HG02763 (cell line): ENCODE measurements around the gene IL4.
"Not testable (repeated sequence)": the region's sequence is repeated elsewhere in the genome, so short reads cannot be mapped to it uniquely, and the experiment has no call there.

Experiments used
- ATAC-seq: cut with Tn5 transposase; IDR thresholded peaks from one replicate; pipeline ENCODE4 v1.9.1; 2021; ENCODE audit warnings: mild to moderate bottlenecking, moderate library complexity; ENCODE audit not compliant: unreplicated experiment

IL4 gene

DNA sequence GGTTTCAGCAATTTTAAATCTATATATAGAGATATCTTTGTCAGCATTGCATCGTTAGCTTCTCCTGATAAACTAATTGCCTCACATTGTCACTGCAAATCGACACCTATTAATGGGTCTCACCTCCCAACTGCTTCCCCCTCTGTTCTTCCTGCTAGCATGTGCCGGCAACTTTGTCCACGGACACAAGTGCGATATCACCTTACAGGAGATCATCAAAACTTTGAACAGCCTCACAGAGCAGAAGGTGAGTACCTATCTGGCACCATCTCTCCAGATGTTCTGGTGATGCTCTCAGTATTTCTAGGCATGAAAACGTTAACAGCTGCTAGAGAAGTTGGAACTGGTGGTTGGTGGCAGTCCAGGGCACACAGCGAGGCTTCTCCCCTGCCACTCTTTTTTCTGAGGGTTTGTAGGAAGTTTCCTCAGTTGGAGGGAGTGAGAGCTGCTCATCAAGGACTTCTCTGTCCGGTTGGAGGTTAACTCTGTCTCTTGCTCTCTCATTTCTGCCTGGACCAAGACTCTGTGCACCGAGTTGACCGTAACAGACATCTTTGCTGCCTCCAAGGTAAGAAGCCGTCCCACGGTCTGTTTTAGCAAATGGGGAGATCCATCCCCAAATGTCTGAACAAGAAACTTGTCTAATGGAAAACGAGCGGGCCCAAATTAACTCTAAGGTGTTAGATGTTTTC, at the start of gene IL4:
Gene IL4 (plus strand): TSS at position 51 of the 692 bp plus-strand sequence. CDS start 62 bp downstream, at position 113.
- ATAC-seq = peak; percentile 3

DNA sequence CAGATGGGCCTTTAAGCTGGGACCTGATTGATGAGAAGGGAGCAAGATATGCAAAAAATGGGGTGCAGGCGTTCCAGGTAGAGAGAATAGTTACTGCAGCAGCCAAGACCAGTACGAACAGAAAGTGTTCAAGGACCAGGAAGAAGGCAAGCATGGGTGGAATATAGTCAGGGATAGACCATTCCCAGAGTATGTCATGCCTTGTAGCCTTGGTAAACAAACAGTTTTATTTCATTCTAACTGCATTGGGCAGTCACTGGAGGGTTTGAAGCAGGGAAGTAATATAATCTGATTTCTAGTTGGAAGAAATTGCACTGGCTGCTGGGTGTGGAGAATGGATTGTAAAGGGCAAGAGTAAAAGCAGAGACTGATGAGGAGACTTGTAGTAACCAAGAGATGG, 46.3 kb upstream of the IL4 start:
- ATAC-seq = no peak

DNA sequence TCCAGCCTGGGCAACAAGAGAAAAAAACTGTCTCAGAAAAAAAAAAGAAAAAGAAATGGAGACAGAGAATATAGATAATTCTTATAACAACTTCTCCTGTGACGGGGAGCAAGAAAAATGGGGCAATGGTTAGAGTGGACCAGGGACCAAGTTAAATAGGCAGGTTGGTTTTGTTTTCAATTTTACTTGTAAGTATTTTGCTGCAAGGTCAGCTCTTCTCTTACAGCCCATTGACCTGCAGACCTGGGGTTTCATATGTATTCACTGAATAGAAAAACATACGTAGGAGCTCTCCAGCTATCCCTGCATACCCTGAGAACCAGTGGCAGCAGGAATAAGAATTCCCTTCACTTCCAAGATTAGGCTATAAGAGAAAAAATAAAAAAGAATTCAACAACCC, 45.0 kb upstream of the IL4 start:
- no peak for ATAC-seq

- ATAC-seq = peak; percentile 45
Measured at GRCh38 chr5:132629230-132629944, 44.4 kb upstream of the IL4 start.

DNA sequence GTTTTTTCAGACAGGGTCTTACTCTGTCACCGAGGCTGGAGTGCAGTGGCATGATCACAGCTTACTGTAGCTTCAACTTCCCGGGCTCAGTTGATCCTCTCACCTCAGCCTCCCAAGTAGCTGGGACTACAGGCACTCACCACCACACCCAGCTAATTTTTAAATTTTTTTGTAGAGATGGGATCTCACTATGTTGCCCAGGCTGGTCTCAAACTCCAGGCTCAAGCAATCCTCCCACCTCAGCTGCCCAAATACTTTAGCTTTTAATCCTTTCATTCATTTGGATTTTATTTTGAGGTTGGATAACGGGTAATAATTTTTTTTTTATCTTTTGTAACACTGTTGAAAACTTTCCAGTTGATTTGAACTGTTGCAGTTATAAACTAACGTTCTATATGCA, 40.2 kb upstream of the IL4 start:
- ATAC-seq = not testable (repeated sequence)

DNA sequence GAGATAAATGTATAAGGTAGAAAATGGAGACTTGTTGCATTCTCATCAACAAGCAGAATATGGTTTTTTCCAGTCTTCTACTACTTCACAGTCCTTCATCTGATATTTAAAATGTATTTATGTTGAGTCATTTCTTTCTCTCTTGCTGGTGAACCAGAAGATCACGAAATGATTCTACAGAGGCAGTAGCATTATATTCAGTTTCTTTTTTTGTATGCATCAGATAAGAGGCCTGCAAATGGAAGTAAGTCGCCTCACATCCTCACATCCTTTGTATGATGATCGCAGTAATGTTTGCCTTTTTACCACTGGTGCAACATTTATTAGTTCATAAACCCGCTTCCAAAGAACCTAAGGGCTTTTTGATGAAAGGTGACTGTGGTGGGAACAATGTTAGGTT, 37.9 kb upstream of the IL4 start:
- ATAC-seq = peak; percentile 30

DNA sequence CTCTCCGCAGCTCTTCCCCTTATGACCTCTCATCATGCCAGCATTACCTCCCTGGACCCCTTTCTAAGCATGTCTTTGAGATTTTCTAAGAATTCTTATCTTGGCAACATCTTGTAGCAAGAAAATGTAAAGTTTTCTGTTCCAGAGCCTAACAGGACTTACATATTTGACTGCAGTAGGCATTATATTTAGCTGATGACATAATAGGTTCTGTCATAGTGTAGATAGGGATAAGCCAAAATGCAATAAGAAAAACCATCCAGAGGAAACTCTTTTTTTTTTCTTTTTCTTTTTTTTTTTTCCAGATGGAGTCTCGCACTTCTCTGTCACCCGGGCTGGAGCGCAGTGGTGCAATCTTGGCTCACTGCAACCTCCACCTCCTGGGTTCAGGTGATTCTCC, 36.5 kb upstream of the IL4 start:
- ATAC-seq = no peak

DNA sequence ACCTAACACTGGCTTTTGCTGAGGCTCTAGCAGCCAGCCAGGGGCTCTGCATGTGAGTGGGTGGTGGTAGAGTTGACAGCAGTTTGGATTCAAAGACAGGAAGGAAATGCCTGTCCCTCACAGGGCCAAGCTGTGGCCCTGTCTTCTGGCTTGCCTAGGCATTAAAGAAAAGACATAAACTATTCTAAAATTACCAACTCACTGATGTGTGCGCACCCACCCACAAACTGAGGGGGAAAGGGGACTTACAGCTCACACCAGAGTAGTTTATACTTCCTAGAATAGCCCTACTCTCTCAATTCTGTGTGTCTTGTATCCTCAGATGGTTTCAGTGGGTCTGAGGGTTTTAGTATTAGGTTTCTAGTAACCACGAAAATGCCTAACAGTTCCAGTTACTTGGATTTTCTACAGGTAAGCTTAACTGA, 34.1 kb upstream of the IL4 start:
- ATAC-seq = peak; percentile 57

DNA sequence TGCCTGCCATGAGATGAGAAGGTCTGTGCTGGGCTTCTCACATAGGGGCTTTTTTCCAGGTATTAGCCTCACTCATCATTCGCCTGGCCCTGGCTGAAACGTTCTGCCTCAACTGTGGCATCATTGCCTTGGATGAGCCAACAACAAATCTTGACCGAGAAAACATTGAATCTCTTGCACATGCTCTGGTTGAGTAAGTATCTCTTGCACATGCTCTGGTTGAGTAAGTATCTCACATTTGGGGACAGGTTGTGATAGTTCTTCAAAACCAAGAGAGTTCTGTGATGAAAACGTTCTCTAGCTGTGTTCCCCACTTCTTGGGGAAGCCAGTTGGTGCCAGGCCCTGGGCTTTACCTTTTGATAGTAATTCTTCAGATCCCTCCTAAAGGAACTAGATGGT, 33.2 kb upstream of the IL4 start:
- ATAC-seq = no peak

DNA sequence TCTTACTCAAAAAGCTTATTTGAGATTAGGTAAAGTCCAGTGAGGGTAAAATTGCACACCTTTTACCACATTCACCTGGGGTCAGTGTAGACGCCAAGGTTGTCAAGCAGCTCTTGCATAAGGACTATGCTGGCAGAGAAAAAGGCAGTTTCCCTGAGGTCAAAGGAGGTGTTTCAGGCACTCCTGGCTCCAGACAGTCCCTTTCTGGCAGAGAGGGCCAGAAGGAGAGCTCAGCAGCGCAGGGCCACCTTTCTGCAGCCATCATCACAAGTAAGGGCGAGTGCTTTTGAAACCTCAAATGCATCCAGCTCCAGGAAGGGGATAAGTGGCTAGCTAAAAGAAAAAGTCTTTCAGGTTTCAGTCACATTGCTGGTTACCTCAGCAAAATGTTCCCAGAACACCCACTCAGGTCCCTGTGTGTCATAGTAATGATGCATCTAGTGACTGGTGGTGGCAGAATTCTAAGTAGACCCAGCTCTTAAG, 32.5 kb upstream of the IL4 start:
- ATAC-seq = peak; percentile 34

GRCh38 chr5:132641841-132642240, 31.9 kb upstream of the IL4 start:
- no peak for ATAC-seq

DNA sequence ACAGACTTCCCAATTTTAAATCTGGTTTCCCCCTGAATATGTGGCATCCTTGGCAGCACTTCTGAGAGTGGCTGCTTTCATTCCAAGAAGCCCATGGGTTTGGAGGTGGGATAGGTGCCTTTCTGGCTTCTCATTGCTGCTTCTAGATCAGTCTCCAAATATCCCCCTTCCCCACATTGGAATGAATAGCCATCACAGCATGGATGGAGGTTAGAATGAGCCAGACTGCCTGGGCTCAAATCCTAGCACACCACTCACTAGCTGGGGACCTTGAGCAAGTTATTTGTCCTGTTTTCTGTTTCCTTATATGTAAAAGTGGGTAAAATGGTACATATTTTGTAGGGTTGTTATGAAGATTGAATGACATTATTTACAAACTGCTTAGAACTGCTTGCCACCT, 29.6 kb upstream of the IL4 start:
- no peak for ATAC-seq

DNA sequence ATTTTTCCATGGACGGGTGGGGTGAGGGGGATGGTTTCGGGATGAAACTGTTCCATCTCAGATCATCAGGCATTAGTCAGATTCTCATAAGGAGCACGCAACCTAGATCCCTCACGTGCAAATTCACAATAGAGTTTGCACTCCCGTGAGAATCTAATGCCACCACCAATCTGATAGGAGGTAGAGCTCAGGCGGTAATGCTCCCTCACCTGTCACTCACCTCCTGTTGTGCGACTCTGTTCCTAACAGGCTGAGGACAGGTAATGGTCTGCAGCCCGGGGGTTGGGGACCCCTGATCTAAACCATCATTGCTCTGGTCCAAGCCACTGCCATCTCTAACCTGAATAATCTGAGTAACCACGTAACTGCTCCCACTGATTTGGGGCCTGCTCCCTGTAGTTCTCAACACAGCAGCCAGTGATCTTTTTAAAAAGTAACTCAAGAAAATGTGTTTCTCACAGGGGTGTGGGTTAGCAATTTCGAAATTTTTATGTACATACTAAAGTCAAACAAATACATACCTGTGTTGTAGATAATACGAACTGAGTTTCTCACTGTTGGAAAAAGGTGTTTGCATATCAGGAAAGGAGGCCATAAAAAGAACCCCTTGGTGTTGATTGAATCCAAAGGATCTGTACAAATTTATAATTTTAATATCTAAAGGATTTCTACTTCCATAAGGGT, 27.1 kb upstream of the IL4 start:
- no peak for ATAC-seq

GRCh38 chr5:132647473-132647872, 26.3 kb upstream of the IL4 start:
- no peak for ATAC-seq

DNA sequence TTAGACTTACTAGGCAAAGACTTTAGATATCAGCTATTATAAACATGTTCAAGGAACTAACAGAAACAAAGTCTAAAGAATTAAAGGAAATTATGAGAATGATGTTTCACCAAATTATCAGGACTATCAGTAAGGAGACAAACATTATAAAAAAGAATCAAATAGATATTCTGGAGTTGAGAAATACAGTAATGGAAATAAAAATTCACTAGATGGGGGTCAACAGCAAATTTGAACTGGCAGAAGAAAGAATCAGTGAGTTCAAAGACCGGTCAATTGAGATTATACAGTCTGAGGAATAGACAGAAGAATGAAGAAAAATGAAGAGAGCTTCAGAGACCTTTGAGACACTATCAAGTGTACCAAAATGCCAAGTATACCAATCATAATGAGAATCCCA, 25.4 kb upstream of the IL4 start:
- ATAC-seq = no peak

DNA sequence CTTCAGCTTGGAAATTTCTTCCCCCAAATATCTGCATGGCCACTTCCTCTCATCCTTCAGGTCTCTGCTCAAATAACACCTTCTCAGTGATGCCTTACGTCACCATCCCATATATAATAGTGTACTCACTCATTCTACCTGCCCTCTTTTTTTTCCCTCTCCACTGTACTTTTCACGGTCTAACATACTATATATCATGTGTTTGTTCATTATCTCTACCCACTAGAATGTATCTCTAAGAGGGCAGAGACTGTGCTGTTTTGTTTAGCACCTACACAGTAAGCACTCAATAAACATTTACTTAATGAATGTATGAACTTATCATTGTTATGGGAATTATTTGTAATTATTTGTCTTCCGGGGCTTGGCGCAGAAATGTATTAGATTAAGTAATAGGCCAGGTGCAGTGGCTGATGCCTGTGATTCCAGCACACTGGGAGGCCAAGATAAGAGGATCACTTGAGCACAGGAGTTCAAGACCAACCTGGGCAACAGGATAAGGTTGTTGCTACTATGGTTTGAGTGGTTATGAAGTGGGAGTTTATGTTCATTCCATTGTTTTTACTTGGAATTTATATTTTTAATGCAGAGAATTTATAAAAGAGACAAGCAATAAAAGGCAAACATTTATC, 21.8 kb upstream of the IL4 start:
- no peak for ATAC-seq

DNA sequence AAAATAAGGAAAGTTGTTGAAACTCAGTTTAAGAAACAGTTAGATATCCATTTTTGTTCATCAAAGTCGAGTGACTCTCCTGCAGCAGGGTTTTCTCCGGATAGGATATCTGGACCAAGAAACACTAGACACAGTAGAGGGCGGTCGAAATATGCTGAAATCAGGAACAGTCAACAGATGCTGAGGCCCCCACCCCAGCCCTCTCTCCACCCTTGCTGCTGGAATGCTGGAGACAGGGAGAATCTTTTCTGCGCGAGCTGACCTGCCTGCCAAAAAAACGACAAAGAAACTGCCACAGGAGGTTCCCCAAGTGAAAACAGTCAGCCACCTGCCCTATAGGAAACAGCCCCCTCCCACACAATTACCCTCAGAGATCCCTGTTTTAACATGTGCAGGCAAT, 20.1 kb upstream of the IL4 start:
- no peak for ATAC-seq

DNA sequence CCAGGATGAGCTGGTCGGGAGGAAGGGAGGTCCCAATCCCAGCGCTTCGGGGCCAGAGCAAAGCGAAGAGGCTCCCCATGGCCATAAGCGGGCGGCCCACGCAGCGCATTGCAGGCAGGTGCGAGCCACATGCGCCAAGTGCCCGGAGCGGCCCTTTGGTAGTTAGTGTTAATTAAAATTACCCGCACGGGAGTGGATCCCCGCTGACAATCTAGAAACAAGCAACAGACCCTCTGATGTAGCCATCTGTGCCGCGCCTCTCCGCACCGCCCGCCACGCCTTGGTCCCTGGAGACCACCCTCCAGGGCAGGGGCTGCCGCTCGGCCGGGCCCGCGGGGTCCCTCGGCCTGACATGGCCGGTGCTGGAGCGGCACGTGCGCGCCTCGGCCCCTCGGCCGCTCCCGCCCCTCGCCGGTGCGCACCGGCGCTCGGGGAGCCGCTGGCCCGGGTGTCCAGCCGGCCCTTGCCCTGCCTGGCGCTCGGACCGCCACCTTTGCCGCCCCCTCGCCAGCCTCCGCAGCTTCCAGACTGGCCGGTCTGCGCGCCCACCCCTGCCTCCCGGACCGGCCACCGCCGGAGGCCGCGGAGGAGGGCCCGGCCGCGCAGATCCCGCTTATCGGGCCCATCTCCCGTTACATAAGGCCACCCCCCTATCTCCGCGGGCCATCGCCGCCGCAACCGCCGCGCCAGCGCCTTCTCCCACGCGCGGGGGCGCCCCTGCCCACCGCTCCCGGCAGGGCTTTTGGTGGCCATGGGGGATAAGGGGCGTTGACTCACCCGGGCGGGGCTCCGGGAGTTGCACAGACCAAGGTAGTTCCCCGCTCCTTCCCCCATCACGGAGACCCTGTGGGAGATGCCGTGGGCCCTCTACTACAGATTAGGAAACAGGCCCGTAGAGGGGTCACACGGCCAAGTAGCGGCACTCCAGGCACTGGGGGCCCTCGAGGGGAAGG, 17.7 kb upstream of the IL4 start:
- ATAC-seq = no peak

- ATAC-seq = no peak
Measured at GRCh38 chr5:132656774-132657355, 16.9 kb upstream of the IL4 start.
